ENCODE measurements around the gene MED12L.
"Not testable (repeated sequence)": the region's sequence is repeated elsewhere in the genome, so short reads cannot be mapped to it uniquely, and the experiment has no call there.

MED12L gene

DNA sequence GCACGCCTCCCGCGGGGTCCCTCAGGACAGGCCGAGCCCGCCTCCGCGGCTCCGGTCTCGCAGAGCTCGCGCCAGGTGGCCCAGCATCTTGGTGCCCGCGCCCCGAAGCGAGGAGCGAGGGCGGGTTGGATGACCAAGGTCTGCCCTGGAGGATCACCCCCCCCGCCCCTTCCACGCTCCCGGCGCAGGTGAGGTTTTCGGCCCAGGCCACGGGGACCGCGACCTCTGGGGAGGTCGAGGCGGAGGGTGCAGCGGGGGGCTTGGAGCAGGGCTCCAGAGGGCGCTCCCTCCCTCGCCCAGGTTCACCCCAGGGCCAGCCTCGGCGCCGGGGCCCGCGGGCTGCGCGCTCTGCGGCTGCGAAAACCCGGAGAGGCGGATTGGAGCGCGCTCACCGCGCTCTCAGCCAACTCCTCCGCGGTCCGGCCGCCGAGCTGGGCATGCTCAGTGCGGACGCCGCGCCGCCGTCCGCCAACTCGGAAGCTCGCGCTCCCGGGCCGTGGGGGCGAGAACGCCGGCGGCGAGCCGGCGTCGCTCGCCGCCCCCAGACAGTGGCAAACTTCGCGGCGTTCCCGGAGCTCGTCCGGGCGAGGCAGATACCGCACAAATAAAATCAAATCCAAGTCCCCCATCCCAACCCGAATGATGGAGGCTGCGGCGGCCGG lies at the start of gene MED12L:
MED12L (plus strand) TSS at position 438 of the 662 bp plus-strand sequence. CDS start 1,263 bp downstream, outside the sequence.
- DNase-seq (ENCODE audit: low read depth in 2 of 2), result peak; percentile 12 to 49

GRCh38 chr3:151037746-151038477 lies 47.6 kb upstream of the MED12L start:
- DNase-seq (ENCODE audit: low read depth in 2 of 2), result no peak

- DNase-seq (ENCODE audit: low read depth in 2 of 2), result no peak
Observed at GRCh38 chr3:151044706-151045105, 40.8 kb upstream of the MED12L start.

- no peak for DNase-seq (ENCODE audit: low read depth in 2 of 2)
Observed at GRCh38 chr3:151047636-151048035, 37.8 kb upstream of the MED12L start.

- no peak for DNase-seq (ENCODE audit: low read depth in 2 of 2)
Observed at GRCh38 chr3:151051533-151051932, 33.9 kb upstream of the MED12L start.

GRCh38 chr3:151052346-151052745 lies 33.1 kb upstream of the MED12L start:
- no peak for DNase-seq (ENCODE audit: low read depth in 2 of 2)

DNA sequence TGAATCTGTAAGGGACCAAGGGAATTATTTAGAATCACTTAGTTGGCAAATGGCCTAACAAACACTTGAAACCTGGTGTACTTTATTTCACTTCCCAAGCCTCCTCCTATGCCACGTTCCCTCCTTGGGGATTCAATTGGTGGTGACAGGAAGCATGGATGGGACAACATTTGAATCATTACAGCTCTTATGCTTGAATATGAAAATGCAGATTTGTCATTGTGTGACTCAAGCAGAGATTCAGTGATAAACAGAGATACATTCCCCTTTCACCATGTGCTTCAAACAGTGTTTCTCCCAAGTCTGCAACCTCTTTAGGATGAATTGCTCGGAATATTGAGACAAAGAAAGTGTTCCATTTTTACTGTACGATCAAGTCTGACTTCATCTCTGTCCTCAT lies 32.7 kb upstream of the MED12L start:
- no peak for DNase-seq (ENCODE audit: low read depth in 2 of 2)

- DNase-seq (ENCODE audit: low read depth in 2 of 2), result no peak
Observed at GRCh38 chr3:151058740-151059139, 26.7 kb upstream of the MED12L start.

DNA sequence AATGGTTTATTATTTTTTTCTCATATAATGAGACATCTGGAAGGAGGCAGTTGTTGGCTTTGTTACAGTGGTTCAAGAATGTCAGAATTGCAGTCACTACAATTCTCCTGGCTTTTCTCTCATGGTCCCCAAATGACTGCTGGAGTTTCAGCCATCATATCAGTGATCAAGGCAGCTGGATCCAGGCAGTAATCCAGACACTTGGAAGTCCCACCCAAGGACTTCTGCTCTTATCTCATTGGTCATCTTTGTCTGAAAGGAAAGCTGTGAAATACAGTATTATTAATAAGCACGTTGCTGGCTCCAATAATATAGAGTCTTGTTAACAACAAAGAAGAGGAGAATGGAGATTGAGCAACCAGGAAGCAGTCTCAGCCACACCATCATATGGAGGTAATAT lies 22.9 kb upstream of the MED12L start:
- DNase-seq (ENCODE audit: low read depth in 2 of 2), result no peak

- no peak for DNase-seq (ENCODE audit: low read depth in 2 of 2)
Observed at GRCh38 chr3:151067158-151067557, 18.3 kb upstream of the MED12L start.

DNA sequence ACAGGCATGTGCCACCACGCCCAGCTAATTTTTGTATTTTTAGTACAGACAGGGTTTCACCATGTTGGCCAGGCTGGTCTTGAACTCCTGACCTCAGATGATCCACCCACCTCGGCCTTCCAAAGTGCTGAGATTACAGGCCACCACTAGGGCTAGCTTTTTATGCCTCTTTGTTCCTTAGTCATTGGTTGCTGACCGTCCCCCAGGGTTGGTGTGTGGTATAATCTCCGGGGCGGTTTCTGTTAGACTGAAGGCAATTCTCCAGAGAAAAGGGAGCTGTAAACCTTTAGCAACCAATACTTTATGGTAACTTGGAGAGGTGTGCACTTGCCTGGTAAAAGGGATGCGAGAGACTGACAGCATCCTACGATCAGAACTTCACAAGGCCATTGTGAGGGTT lies 12.6 kb upstream of the MED12L start:
- DNase-seq (ENCODE audit: low read depth in 2 of 2), result not testable (repeated sequence)

GRCh38 chr3:151074256-151074655 lies 11.2 kb upstream of the MED12L start:
- no peak for DNase-seq (ENCODE audit: low read depth in 2 of 2)

DNA sequence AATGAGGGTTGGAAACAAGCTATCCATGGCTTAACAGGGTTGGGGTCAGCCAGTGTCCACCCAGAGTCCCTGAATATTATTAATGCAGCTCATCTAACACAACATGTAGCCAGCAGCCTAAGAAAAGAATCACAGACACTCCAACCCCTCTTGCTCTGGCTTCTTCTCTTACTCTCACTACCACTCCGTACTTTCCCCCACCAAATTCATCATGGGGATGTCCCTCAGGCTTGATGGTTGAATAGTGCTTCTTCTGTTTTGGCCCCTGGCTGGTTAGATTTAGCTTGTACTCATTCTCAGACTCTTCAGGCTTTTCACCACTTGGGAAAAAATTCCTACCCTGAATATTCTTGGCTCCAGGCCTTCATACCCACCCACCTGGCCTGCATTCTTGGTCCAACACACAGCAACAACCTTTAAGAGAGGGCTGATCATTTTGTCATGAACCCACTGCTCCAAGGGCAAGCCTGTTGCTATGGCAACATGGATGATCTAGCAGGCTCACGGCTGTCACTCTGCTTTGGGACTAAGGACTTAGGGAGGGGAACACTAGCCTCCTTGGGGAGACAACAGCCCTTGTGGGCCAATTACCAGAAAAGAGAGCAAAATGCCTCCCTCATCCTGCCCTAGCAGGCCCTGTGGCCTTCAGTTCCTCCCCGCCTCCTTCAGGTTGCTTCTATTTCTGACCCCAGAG lies 9.4 kb upstream of the MED12L start:
- DNase-seq (ENCODE audit: low read depth in 2 of 2), result no peak

DNA sequence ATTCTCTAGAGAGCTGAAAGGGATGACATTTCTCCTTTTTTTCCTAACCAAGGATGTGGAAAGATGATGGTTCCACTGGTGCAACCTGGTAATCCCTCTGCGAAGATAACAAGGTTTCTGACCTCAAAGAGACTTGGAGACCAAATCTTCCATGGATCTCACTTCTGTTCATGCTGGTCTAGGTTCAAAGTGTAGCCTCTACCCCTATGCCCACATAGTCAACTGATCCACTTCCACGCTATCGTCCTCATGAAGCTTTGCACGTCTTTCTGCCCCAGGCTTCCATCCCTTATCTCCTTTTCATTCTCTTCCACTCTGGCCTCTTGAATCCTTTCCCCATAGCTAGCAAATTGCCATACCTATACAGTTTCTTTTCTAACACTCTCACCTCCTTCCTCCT lies 8.8 kb upstream of the MED12L start:
- no peak for DNase-seq (ENCODE audit: low read depth in 2 of 2)

- DNase-seq (ENCODE audit: low read depth in 2 of 2), result not testable (repeated sequence)
Observed at GRCh38 chr3:151081082-151081481, 4.4 kb upstream of the MED12L start.

DNA sequence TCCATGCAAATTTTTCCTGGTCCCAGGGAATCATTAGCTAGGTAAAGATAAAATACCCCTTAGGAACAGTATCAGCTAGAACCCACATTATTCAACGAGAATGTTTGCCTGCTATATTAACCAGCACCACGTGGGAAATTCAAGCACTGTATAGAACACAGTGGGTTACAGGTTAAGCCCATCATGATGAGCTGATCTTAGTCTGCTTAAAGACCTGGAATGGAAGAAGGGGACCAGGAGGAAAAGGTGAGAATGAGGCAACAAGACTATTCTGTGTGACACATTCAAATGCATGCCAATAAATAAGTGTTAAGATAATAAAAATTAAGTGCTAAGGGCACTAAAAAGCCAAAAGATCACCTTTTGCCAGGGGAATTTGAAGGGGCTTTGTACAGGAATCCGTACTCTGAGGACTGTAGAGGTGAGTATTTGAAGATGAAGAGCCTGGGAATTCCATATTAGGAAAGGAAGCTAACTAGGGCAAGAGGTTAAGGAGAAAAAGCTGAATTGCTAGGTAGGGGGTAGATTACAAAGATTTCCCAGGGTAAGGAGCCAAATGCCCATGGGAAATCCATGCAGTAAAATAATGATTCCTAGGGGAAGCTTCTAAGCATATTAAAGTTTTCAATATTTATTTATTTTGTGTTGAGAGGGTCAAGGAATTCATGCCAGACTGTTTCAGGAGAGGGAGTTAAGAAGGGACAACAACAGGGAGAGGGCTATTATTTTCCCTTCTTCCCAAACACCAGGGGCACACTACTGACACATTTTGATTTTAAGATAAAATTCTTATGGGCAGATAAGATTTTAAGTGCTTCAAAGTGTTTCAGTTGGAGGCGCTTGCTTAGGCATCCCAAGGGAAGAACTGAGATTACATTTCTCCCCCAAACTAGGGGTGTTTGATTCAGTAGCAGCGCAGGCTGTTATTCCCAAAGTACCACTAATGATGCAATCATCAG lies 2.3 kb upstream of the MED12L start:
- no peak for DNase-seq (ENCODE audit: low read depth in 2 of 2)

- DNase-seq (ENCODE audit: low read depth in 2 of 2), result no peak
Observed at GRCh38 chr3:151084893-151085226, 604 bp upstream of the MED12L start.

- peak in 1 of 2 donors; percentile 11 for DNase-seq (ENCODE audit: low read depth in 2 of 2)
Observed at GRCh38 chr3:151085889-151086483, 522 bp downstream of the MED12L start.

DNA sequence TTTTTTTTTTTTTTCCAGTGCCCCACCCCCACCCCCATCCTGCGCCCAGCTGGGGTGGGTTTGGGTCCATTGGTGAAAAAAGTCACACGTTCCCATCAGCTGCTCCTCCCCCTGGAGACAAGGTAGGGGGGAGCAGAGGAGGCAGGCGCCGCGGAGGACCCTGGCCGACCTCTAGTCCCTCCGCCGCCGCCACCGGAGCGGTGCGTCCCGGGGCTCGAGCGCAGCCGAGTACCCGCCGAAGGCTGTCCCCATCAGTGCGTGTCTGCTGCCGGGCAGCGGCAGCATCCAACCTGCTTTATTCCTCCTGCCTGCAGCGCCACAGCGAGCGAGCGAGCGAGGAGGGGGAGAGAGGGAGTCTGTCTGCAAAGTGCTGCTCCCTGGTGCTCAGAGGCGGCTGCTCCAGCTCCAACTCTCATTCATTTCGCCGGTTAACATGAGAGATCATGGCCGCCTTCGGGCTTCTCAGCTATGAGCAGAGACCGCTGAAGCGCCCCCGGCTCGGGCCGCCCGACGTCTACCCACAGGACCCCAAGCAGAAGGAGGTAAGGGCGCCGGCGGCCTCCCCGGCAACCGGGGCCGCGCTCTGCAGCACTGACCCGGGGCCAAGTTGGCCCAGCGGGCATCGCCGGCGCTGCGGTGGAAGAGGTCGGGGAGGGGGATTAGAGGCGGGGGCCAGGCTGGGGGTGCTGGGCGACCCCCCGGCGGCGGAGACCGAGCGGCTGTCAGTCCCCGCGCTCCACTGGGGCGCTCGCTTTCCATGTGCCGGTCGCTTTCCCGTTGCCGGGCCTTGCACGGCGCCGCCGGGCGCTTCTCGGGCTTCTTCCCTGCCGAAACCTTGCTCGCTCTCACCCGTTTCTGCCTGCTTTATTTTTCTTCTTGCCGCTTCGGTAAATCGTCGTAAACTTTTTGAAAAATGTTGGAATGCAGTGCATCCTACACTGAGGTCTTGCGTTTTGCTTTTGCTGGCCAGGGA lies 1.3 kb downstream of the MED12L start:
- DNase-seq (ENCODE audit: low read depth in 2 of 2), result peak; percentile 52 to 56

DNA sequence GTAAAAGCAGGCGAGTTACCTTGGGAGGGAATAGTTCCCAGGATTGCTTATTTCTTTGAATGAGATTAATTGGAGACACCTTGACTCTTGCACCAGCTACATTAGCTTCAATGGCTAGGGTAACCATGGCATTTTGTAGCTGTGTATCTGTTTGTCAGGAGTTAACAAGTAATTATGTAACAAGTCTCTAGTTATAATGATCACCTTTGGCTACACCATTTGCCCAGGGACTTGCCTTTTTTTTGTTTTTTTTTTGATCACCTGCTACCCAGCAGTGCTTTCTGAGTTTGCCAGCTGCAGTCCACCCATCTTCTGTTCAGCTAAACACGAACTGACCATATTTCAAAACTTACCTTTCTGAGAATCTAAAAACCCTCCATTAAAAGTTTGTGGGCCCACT lies 2.2 kb downstream of the MED12L start:
- DNase-seq (ENCODE audit: low read depth in 2 of 2), result no peak
